ENCODE results near the gene FAM3C. TPM values are rescaled to one million over a fixed set of nuclear protein-coding genes. Genes with fewer than 3 reads are reported as not detected.

FAM3C gene
- total RNA-seq, 1 experiment from 2014 or later = 322 TPM

DNA sequence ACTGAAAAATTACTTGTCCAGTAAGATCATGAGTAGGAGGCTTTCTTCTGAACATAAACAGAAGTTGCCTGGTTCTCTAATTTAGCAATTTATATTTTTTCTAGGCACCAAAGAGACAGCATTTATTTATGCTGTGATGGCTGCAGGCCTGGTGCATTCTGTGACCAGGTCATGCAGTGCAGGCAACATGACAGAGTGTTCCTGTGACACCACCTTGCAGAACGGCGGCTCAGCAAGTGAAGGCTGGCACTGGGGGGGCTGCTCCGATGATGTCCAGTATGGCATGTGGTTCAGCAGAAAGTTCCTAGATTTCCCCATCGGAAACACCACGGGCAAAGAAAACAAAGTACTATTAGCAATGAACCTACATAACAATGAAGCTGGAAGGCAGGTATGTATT is 64.5 kb downstream of the FAM3C start:
- no peak overlapping the region for H2AFZ ChIP-seq (ENCODE audit: low read depth, low read length, poor library complexity, severe bottlenecking)
- peak overlapping the region; percentile 79 for H3K9ac ChIP-seq (ENCODE audit: low read length)
- ATAC-seq (no peak), DNase-seq (ENCODE audit: low read depth, low spot score) (no peak)
- peaks cover 29 to 68% of the 10 kb centered on the region in 2 experiments; a peak in 3 of 4 replicates for H3K4me1 ChIP-seq (ENCODE audit: control insufficient read depth in 1 of 2, insufficient read depth in 2 of 2, low read length in 2 of 2)
- H3K79me2 ChIP-seq (ENCODE audit: insufficient read depth, low read length) = peaks cover 78% of the 10 kb centered on the region
- ChIA-PET POLR2A (no interaction called here), CTCF (interaction anchor here (1.2 kb wide), 1 partner anchor 65 kb away, joined by 4 read pairs; no protein-coding TSS in a partner anchor), RAD21 (ENCODE audit: low non-redundant PET in 1 of 2, low total read pairs in 2 of 2, uncharacterized antibody in 2 of 2, unreplicated experiment in 2 of 2) (no interaction called here)
- H3K36me3 ChIP-seq (ENCODE audit: control insufficient read depth in 1 of 2, insufficient read depth in 2 of 2, low read length in 2 of 2) = peaks cover 28 to 38% of the 10 kb centered on the region in 2 experiments
- H3K9me2 ChIP-seq (ENCODE audit: insufficient read depth) = no peaks in the 10 kb centered on the region
- no peaks in the 10 kb centered on the region for H3K27me3 ChIP-seq (ENCODE audit: insufficient read depth, low read length)
- H3K4me3 ChIP-seq (replicated peaks in 1 of 2; ENCODE audit: low read depth in 1 of 2, low read length in 2 of 2) = peak overlapping the region; percentile 55 to 88; a peak in 2 of 4 replicates
- peak overlapping the region; percentile 88 for H3K4me2 ChIP-seq (ENCODE audit: low read length)
- no peaks in the 10 kb centered on the region for H4K20me1 ChIP-seq (ENCODE audit: insufficient read depth)
- no TSS peak for BruUV-seq (replicated peaks)
- H3K9me3 ChIP-seq (ENCODE audit: control insufficient read depth in 1 of 2, insufficient read depth in 1 of 2, low read depth in 1 of 2, low read length in 2 of 2) = no peaks in the 10 kb centered on the region
- TF ChIP-seq ZFX (IDR thresholded peaks at IDR 0.05) = no peak
- no peak for TF ChIP-seq SP1 (IDR thresholded peaks at IDR 0.05; ENCODE audit: low read depth)
- no peak for TF ChIP-seq POLR2A (IDR thresholded peaks at IDR 0.05; ENCODE audit: borderline replicate concordance, extremely low read depth, insufficient read depth, insufficient read length)
- no peak for TF ChIP-seq FOSL1 (IDR thresholded peaks at IDR 0.05; ENCODE audit: low read depth)
- no peak for TF ChIP-seq RAD21 (IDR thresholded peaks at IDR 0.05; ENCODE audit: low read depth)
- no peak for TF ChIP-seq ZNF274 (IDR thresholded peaks at IDR 0.05; ENCODE audit: low read depth, low read length)
- no peak for TF ChIP-seq EGR1 (IDR thresholded peaks at IDR 0.05; ENCODE audit: low read depth)
- no peak for TF ChIP-seq SIN3A (IDR thresholded peaks at IDR 0.05; ENCODE audit: low read depth)
- TF ChIP-seq ATF3 (IDR thresholded peaks at IDR 0.05) = no peak
- no peak for TF ChIP-seq SRF (IDR thresholded peaks at IDR 0.05; ENCODE audit: low read depth)
- TF ChIP-seq ELF1 (IDR thresholded peaks at IDR 0.05; ENCODE audit: borderline replicate concordance, low read depth) = no peak
- peak overlapping the region; percentile 92 for H3K27ac ChIP-seq (ENCODE audit: low read depth, low read length)
- intact Hi-C loops (cut with micrococcal nuclease) = loop anchor here (5.0 to 10.0 kb wide), 2 partner anchors 204 to 347 kb away; partner anchors contain the start of gene CPED1

GRCh38 chr7:121331048-121331447 is 65.1 kb downstream of the FAM3C start:
- BruUV-seq (replicated peaks) = no TSS peak
- TF ChIP-seq JUND (IDR thresholded peaks at IDR 0.05) = peak; percentile 4; the same call in 1 of the 2 replicates
- TF ChIP-seq SRF (IDR thresholded peaks at IDR 0.05; ENCODE audit: low read depth) = no peak
- ATAC-seq = no peak
- Histone ChIP-seq H3K4me2 (ENCODE audit: low read length) (peak overlapping the region; percentile 88), H3K9me3 (ENCODE audit: control insufficient read depth in 1 of 2, insufficient read depth in 1 of 2, low read depth in 1 of 2, low read length in 2 of 2) (no peaks in the 10 kb centered on the region), H3K4me3 (replicated peaks in 1 of 2; ENCODE audit: low read depth in 1 of 2, low read length in 2 of 2) (peak overlapping the region; percentile 55 to 88), H3K27ac (ENCODE audit: low read depth, low read length) (peak overlapping the region; percentile 92; the same call in 1 of the 2 replicates), H4K20me1 (ENCODE audit: insufficient read depth) (no peaks in the 10 kb centered on the region), H3K27me3 (ENCODE audit: insufficient read depth, low read length) (no peaks in the 10 kb centered on the region), H3K79me2 (ENCODE audit: insufficient read depth, low read length) (peaks cover 73% of the 10 kb centered on the region), H3K36me3 (ENCODE audit: control insufficient read depth in 1 of 2, insufficient read depth in 2 of 2, low read length in 2 of 2) (peaks cover 26 to 38% of the 10 kb centered on the region in 2 experiments), H3K9me2 (ENCODE audit: insufficient read depth) (no peaks in the 10 kb centered on the region), H3K9ac (ENCODE audit: low read length) (peak overlapping the region; percentile 79), H2AFZ (ENCODE audit: low read depth, low read length, poor library complexity, severe bottlenecking) (no peak overlapping the region), H3K4me1 (ENCODE audit: control insufficient read depth in 1 of 2, insufficient read depth in 2 of 2, low read length in 2 of 2) (peaks cover 32 to 69% of the 10 kb centered on the region in 2 experiments; a peak in 3 of 4 replicates)
- intact Hi-C loops (cut with micrococcal nuclease) = loop anchor here (5.0 to 10.0 kb wide), 2 partner anchors 204 to 346 kb away; partner anchors contain the start of gene CPED1
- DNase-seq (ENCODE audit: low read depth, low spot score) = no peak
- ChIA-PET RAD21 (ENCODE audit: low non-redundant PET in 1 of 2, low total read pairs in 2 of 2, uncharacterized antibody in 2 of 2, unreplicated experiment in 2 of 2) (no interaction called here), CTCF (interaction anchor here (0.8 to 1.2 kb wide), 2 partner anchors 66 to 663 kb away, joined by 3 to 4 read pairs; no protein-coding TSS in a partner anchor), POLR2A (interaction anchor here (1.8 kb wide), 1 partner anchor 36 kb away, joined by 4 read pairs; no protein-coding TSS in a partner anchor)
